22Rv1 (cell line): Measurements from ENCODE around the gene VIPR1.
A peak's percentile ranks its signal among the peaks of the same experiment; 100 is the strongest.

ENCODE experiments used
- H3K27ac ChIP-seq: fragments of 450-650 bp; 2 replicates; pipeline ENCODE4 v1.5.1; 2017
- ZFX ChIP-seq: fragments of 450-650 bp; IDR thresholded peaks from 2 replicates; pipeline ENCODE4 v1.6.1; 2017; ENCODE audit warnings: antibody characterized with exemption, borderline replicate concordance
- TF ChIP-seq, protein P1 (sequence below): fragments of 450-650 bp; IDR thresholded peaks from 2 replicates; pipeline ENCODE4 v1.5.1; 2017; ENCODE audit warnings: mild to moderate bottlenecking

The VIPR1 gene

DNA sequence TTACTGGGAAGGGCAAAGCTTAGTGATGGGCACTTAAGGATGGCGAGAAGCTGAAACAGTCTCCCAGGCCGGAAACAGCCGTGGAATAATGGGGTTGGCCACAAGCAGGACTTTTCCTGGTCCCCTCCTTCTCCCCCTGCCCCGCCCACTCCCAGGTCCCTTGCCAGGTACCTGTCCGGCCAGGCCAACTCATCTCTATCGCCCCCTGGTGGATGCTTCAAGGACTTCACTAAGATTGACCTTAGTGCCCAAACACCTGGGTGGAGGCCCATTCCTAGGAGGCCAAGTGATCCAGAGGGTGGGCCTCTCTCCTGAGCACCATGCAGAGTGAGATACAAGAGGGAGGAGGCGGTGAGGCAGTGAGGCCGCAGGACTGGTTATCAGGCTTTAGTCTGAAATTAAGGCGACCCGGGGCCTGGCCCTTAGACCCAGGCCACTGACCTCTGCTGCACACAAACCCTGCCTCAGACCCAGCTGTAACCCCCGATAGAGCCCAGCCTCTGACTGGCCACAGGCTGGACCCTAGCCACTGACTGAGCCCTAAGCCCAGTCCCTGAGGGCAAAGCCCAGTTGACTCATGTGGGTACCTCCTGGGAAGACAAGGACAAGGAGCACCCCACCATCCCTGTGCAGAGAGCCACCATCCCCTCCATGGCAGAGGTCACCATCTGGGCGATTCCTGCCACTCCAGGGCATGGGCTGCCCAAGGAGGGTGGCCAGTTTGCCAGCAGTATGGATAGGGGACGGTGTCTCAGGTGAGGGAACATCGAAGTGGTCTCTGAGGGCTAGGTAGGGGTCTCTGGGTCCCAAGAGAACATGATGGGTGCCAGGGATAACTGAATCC is 37.6 kb downstream of the VIPR1 start:
- no peak overlapping the region for H3K27ac ChIP-seq
- TF ChIP-seq, protein P1, sequence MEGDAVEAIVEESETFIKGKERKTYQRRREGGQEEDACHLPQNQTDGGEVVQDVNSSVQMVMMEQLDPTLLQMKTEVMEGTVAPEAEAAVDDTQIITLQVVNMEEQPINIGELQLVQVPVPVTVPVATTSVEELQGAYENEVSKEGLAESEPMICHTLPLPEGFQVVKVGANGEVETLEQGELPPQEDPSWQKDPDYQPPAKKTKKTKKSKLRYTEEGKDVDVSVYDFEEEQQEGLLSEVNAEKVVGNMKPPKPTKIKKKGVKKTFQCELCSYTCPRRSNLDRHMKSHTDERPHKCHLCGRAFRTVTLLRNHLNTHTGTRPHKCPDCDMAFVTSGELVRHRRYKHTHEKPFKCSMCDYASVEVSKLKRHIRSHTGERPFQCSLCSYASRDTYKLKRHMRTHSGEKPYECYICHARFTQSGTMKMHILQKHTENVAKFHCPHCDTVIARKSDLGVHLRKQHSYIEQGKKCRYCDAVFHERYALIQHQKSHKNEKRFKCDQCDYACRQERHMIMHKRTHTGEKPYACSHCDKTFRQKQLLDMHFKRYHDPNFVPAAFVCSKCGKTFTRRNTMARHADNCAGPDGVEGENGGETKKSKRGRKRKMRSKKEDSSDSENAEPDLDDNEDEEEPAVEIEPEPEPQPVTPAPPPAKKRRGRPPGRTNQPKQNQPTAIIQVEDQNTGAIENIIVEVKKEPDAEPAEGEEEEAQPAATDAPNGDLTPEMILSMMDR: peak; percentile 91
- no peak for TF ChIP-seq ZFX

DNA sequence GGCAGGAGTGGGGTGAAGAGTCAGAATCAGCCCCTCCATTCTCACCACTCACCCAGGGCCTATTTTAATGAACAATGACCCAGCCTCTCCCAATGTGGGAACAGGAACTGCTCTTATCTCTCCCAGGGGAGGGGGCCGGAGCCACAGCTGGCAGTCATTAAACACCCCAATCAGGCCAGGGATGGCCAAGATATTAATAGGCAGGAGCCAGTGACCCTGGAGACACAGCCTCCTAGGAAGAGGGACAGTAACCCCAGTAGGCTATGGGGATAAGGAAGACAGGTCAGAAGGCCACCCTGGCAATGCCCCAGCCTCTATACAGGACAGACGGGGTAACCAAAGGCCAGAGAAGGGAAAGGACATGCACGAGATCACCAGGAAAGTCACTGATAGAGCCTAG is 38.6 kb downstream of the VIPR1 start:
- TF ChIP-seq, protein P1: no peak
- TF ChIP-seq ZFX: no peak
- no peak overlapping the region for H3K27ac ChIP-seq

DNA sequence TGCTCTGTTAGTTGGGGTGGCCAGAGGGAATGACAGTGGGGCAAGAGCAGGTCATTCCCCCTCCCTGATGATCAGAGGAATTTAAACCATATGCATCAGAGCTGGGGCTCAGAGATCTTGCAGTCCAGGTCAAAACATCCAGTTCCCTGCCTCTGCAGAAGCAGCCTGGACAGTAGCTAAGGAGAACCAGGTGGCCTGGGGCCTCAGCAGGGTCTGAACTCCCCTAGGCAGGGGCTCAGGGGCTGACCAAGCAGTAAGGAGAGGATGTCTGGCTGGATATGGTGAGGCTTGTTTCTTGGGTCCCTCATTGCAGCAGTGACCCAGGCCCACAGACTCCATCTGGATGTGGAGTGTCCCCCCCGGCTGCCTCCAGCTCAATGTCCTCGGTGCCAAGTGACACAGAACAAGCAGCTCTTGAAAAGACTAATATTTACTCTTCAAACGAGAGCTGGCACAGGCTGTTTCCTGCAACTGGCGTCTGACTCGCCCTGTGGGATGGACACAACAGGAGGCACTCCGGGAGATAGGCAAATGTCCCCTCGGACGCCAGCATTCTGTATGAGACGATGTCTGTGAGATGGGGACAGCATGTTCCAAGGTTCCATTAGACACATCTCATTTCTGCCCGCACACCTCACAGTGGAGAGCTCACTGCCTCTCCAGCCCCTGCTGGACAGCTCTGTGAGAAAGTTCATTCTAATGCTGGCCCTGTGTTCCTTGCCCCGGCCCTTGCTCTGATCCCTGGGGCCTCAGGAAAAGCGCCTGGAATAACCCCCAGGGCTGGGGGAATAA is 42.2 kb downstream of the VIPR1 start:
- TF ChIP-seq ZFX: no peak
- TF ChIP-seq, protein P1: peak; percentile 19; the same call in 1 of the 2 replicates
- peak overlapping the region; percentile 77 for H3K27ac ChIP-seq

DNA sequence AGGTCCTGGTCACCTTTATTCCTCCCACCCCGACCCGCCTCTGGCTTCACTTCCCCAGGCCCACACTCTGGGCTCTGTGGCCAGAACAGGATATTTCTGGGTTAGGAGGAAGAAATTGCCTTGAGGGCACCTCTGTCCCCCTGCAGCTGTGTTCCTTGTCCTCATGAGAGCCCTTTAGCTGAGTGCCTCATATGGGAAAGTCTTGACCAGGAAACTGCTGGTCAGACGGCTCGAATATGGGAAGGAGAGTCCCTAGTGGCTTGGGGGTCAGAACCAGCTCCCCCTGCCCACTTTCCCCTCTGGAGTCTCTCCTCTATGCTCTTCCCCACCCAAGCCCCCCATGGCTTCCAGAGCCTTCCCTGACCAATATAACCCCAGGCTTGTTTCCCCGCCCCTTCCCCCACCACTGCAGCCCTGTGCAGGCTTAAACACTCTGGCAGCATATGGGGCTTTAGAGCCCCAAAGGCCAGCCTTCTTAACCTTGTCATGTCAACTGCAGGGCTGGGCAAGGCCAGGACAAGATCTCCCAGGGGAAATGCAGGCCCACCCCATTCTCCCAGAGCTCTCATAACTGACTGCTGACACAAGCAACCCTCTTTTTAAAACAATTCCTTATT is 42.9 kb downstream of the VIPR1 start:
- TF ChIP-seq, protein P1: no peak
- TF ChIP-seq ZFX: no peak
- H3K27ac ChIP-seq: peak overlapping the region; percentile 77

DNA sequence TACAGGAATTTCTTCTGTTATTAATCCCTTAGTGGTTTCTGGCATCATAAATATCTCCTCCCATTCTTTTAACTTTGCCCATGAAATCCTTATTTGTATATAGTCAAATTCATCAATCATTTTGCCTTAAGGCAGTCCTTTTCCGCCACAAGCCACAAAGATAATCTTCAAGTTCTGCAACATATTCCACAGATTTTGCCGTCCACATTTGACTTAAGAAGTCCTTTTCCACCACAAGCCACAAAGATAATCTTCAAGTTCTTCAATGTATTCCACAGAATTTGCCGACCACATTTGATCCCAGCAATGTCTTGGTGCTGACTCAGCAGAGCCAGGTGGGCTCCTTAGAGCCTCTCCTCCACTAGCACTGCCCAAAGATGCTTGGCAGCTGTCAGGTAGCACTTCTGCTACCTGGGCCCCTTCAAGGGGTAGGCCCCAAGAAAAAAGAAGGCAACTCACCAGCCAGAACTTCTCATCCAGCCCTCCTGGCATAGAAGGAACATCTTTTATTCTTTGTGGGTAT is 44.3 kb downstream of the VIPR1 start:
- no peak overlapping the region for H3K27ac ChIP-seq
- no peak for TF ChIP-seq ZFX
- TF ChIP-seq, protein P1: no peak

DNA sequence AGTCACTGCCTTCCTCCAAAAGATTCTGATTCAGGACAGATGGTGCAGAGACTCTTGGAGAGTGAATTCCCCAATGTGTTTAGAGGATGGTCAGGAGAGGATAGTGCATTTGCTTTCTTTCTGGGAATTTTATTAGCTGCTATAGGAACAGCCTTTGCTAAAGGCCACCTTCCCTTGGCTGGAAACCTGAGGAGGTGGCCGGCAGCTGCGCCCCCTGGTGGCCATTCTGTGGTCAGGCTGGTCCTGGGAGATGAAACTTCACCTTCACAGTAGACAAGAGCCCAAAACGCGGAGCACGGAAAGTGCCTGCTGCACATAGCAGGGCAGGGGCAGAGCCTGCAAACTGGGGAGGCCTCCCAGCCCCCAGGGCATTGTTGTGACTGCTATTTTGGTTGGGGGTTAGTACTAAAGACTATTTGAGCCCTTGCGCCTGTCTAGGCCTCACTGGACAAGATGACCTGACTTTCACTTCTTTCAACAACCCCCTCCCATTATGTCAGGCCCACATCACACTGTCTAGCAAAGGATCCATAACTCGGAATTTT is 45.0 kb downstream of the VIPR1 start:
- TF ChIP-seq, protein P1: peak; percentile 98
- TF ChIP-seq ZFX: no peak
- H3K27ac ChIP-seq: no peak overlapping the region
